Upper lobe of left lung (tissue), 4 donors: ENCODE results near the gene ZMYM3.
A peak's percentile ranks its signal among the peaks of the same experiment; 100 is the strongest.

Experiments
- POLR2A ChIP-seq, 4 donors: fragments of 450-650 bp; IDR thresholded peaks; one replicate each; pipeline ENCODE4 v1.5.1; 2016 to 2017; ENCODE audit warnings: antibody characterized with exemption in 4 of 4, mild to moderate bottlenecking in 2 of 4
- POLR2AphosphoS5 ChIP-seq, 2 donors: sonication (generic); formaldehyde crosslinking; IDR thresholded peaks; one replicate each; pipeline ENCODE4 v1.5.1; 2017; ENCODE audit warnings: antibody characterized with exemption in 2 of 2
- TF ChIP-seq, protein P1 (sequence below), 6 experiments: fragments of 450-650 bp in 4 of 6; fragments of 200-600 bp in 2 of 6; sonication (generic) in 2 of 6; IDR thresholded peaks; one replicate each; pipeline ENCODE4 v1.5.1; 2016 to 2019; ENCODE audit warnings: antibody characterized with exemption in 6 of 6

DNA sequence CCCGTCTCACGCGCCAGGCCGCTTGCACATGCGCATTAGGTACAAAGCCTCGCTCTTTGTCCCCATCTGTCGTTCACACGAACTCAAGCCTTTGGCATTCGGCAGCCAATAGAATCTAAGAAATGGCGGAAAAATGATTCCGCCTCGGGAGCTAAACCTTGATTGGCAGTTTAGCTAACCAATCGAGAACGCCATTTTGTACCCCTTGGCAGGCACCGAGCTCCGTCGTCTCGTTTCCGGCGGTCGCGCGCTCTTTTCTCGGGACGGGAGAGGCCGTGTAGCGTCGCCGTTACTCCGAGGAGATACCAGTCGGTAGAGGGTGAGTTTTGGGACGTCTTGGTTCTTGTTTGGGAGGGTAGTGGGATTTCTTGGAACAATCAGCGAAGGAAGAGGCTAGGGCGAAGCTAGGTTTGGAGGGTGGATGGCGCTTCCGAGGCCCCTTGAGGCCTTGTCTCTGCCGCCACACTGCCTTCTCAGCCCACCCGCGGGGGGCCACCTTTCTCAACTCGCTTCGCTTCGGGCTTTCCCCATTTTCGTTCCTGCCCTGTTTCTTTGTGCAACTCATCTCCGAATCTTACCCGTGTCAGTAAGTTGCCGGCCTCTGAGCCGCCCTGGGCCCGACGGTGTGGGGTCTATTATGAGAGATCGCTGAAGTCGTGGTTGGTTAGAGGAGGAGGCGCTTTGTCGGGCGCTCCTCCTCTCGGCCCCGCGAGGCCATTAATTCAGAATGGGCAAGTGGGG is 29.6 kb upstream of the ZMYM3 start, which contains the start of gene NONO:
- TF ChIP-seq POLR2A (IDR thresholded peaks at IDR 0.05) (peak in 3 of 4 donors; percentile 50 to 82 (median 81)), POLR2AphosphoS5 (IDR thresholded peaks at IDR 0.05) (peak; percentile 48 to 69)
- TF ChIP-seq, protein P1, sequence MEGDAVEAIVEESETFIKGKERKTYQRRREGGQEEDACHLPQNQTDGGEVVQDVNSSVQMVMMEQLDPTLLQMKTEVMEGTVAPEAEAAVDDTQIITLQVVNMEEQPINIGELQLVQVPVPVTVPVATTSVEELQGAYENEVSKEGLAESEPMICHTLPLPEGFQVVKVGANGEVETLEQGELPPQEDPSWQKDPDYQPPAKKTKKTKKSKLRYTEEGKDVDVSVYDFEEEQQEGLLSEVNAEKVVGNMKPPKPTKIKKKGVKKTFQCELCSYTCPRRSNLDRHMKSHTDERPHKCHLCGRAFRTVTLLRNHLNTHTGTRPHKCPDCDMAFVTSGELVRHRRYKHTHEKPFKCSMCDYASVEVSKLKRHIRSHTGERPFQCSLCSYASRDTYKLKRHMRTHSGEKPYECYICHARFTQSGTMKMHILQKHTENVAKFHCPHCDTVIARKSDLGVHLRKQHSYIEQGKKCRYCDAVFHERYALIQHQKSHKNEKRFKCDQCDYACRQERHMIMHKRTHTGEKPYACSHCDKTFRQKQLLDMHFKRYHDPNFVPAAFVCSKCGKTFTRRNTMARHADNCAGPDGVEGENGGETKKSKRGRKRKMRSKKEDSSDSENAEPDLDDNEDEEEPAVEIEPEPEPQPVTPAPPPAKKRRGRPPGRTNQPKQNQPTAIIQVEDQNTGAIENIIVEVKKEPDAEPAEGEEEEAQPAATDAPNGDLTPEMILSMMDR (IDR thresholded peaks at IDR 0.05), result peak in 2 of 6 experiments; percentile 9 to 19
